ENCODE measurements around the gene UCHL3.

- TF ChIP-seq ZZZ3 (IDR thresholded peaks at IDR 0.05; ENCODE audit: control insufficient read depth, insufficient read length, low read depth), result no peak
- TF ChIP-seq YBX1 (IDR thresholded peaks at IDR 0.05), result no peak
- no peak for TF ChIP-seq CTCF (IDR thresholded peaks at IDR 0.05 in 2 of 3, conservative IDR thresholded peaks at IDR 0.05 in 1 of 3; ENCODE audit: control insufficient read depth in 2 of 3, extremely low read depth in 1 of 3, insufficient read depth in 1 of 3, low read depth in 3 of 3, low read length in 3 of 3)
These were observed 8.7 kb downstream of the UCHL3 start for GRCh38 chr13:75558145-75558840.
